Measurements from ENCODE around the gene RASA3.
"Not testable (repeated sequence)": the region's sequence is repeated elsewhere in the genome, so short reads cannot be mapped to it uniquely, and the experiment has no call there.

Gene RASA3

DNA sequence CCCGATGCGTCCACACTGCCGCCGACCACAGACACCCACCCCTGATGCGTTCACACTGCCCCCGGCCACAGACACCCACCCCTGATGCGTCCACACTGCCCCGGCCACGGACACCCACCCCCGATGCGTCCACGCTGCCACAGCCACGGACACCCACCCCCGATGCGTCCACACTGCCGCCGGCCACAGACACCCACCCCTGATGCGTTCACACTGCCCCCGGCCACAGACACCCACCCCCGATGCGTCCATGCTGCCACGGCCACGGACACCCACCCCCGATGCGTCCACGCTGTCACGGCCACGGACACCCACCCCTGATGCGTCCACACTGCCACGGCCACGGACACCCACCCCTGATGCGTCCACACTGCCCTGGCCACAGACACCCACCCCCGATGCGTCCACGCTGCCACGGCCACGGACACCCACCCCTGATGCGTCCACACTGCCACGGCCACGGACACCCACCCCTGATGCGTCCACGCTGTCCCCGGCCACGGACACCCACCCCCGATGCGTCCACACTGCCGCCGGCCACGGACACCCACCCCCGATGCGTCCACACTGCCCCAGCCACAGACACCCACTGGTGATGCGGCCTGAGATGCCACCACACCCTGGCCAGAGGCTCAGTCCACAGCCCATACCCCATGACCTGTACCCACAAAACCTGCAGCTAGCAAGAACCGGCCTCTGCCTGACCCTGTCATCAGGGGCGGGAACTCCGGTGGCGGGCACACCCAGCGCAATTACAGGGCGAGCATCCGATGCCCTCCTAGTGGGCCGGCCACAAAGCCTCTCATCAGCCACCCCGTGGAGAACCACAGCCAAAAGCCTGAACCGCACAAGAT lies 28.4 kb downstream of the RASA3 start:
- no peaks in the 10 kb centered on the region for H4K20me1 ChIP-seq (ENCODE audit: insufficient read depth, low read length)

DNA sequence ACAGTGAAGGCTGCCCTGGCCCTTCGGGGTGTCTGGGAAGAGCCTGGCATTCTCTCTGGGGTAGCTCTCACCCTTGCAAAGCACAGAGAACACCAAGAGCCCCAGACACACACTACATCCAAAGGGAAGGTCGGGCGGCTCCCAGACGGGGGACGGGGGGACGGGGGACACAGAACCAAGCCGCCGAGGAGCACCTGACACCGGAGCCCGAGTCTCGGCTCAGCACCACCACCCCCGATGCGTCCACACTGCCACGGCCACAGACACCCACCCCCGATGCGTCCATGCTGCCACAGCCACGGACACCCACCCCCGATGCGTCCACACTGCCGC lies 29.2 kb downstream of the RASA3 start:
- H3K27ac ChIP-seq (ENCODE audit: low read length); H3K4me2 ChIP-seq (ENCODE audit: low read length); H3K9ac ChIP-seq (ENCODE audit: low read length); H2AFZ ChIP-seq (ENCODE audit: low read depth, low read length); H3K9me3 ChIP-seq (ENCODE audit: insufficient read depth, low read length); H3K79me2 ChIP-seq (ENCODE audit: low read length); H3K36me3 ChIP-seq (replicated peaks; ENCODE audit: low read depth, low read length); H4K20me1 ChIP-seq (ENCODE audit: insufficient read depth, low read length); H3K4me1 ChIP-seq (ENCODE audit: low read length); H3K4me3 ChIP-seq (ENCODE audit: low read length); H3K27me3 ChIP-seq (ENCODE audit: low read depth, low read length): not testable (repeated sequence)

More for the DNA sequence above, 28.4 kb downstream of the RASA3 start:
- no peak overlapping the region for H3K4me2 ChIP-seq (ENCODE audit: low read length)
- H3K27me3 ChIP-seq (ENCODE audit: low read depth, low read length) = no peaks in the 10 kb centered on the region
- H3K79me2 ChIP-seq (ENCODE audit: low read length) = no peaks in the 10 kb centered on the region
- H3K9ac ChIP-seq (ENCODE audit: low read length) = no peak overlapping the region
- H3K9me3 ChIP-seq (ENCODE audit: insufficient read depth, low read length) = no peaks in the 10 kb centered on the region
- TF ChIP-seq, protein P1, sequence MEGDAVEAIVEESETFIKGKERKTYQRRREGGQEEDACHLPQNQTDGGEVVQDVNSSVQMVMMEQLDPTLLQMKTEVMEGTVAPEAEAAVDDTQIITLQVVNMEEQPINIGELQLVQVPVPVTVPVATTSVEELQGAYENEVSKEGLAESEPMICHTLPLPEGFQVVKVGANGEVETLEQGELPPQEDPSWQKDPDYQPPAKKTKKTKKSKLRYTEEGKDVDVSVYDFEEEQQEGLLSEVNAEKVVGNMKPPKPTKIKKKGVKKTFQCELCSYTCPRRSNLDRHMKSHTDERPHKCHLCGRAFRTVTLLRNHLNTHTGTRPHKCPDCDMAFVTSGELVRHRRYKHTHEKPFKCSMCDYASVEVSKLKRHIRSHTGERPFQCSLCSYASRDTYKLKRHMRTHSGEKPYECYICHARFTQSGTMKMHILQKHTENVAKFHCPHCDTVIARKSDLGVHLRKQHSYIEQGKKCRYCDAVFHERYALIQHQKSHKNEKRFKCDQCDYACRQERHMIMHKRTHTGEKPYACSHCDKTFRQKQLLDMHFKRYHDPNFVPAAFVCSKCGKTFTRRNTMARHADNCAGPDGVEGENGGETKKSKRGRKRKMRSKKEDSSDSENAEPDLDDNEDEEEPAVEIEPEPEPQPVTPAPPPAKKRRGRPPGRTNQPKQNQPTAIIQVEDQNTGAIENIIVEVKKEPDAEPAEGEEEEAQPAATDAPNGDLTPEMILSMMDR (IDR thresholded peaks at IDR 0.05; ENCODE audit: low read depth, low read length) = no peak
- TF ChIP-seq EZH2phosphoT487 (IDR thresholded peaks at IDR 0.05; ENCODE audit: low read depth) = no peak
- H3K4me1 ChIP-seq (ENCODE audit: low read length) = no peaks in the 10 kb centered on the region
- H2AFZ ChIP-seq (ENCODE audit: low read depth, low read length) = no peak overlapping the region
- no peaks in the 10 kb centered on the region for H3K36me3 ChIP-seq (replicated peaks; ENCODE audit: low read depth, low read length)
- H3K4me3 ChIP-seq (ENCODE audit: low read length) = no peak overlapping the region
- H3K27ac ChIP-seq (ENCODE audit: low read length) = no peak overlapping the region

DNA sequence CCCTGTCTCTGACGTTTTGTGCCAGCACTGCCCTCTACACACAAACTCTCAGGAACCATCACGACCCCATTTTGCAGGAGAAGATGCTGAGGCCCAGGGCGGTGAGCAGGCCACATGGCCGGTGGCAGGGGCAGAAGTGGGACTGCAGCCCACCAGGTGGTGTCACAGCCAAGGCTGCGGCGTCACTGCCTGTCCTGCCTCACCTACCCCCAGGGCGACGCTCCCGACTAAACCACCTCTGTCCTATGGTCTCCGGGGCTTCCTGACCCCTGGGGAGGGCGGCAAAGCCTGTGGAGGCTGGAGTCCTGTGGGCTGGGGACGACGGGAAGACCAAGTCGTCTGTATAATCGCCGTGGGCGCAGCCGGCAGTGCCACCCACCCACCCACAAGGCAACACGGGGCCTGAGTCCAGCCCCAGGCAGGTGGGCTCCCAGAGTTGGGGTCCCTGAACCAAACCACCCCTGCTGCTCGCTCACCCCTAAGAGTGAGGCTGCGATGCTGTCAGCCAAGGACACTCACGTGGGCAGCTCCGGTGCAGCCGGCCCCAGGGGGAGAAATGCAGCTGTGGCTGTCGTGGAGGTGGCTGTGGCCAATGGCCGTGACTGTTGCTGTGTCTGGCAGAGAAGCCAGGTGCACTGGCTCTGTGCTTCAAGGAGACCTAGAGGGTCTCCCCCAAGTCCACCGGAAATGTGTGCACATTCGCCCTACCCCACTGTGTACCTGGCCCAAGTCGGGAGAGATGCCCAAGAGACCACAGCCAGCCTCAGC lies 29.7 kb downstream of the RASA3 start:
- H4K20me1 ChIP-seq (ENCODE audit: insufficient read depth, low read length) = no peaks in the 10 kb centered on the region

DNA sequence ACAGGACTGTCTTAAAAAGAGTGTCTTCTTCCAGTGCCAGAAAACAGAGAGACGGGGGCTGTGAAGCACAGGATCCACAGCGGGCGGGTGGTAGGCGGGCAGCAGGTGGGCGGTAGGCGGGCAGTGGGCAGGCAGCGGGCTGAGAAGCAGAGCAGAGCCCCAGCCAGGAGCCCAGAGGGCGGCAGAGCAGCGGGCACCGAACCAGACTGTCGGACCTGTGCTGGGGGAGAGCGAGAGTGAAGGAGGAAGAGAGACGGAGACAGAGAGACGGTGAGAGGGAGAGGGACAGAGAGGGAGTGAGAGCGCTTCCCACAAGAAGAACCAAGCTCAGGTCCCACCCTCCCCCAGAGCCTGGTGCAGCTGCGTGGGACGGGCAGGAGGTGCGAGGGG lies 30.3 kb downstream of the RASA3 start:
- no peak overlapping the region for H3K4me3 ChIP-seq (ENCODE audit: low read length)
- TF ChIP-seq EZH2phosphoT487 (IDR thresholded peaks at IDR 0.05; ENCODE audit: low read depth) = no peak
- TF ChIP-seq, protein P1 (IDR thresholded peaks at IDR 0.05; ENCODE audit: low read depth, low read length) = no peak
- no peaks in the 10 kb centered on the region for H3K9me3 ChIP-seq (ENCODE audit: insufficient read depth, low read length)
- no peak overlapping the region for H3K27ac ChIP-seq (ENCODE audit: low read length)
- H3K4me2 ChIP-seq (ENCODE audit: low read length) = no peak overlapping the region
- H3K27me3 ChIP-seq (ENCODE audit: low read depth, low read length) = no peaks in the 10 kb centered on the region
- no peak overlapping the region for H3K9ac ChIP-seq (ENCODE audit: low read length)
- H3K4me1 ChIP-seq (ENCODE audit: low read length) = no peaks in the 10 kb centered on the region
- H3K79me2 ChIP-seq (ENCODE audit: low read length) = no peaks in the 10 kb centered on the region
- no peaks in the 10 kb centered on the region for H3K36me3 ChIP-seq (replicated peaks; ENCODE audit: low read depth, low read length)
- no peak overlapping the region for H2AFZ ChIP-seq (ENCODE audit: low read depth, low read length)
- no peaks in the 10 kb centered on the region for H4K20me1 ChIP-seq (ENCODE audit: insufficient read depth, low read length)

More for the DNA sequence above, 29.7 kb downstream of the RASA3 start:
- no peaks in the 10 kb centered on the region for H3K9me3 ChIP-seq (ENCODE audit: insufficient read depth, low read length)
- H3K27ac ChIP-seq (ENCODE audit: low read length) = no peak overlapping the region
- no peak overlapping the region for H3K4me2 ChIP-seq (ENCODE audit: low read length)
- H2AFZ ChIP-seq (ENCODE audit: low read depth, low read length) = no peak overlapping the region
- H3K4me3 ChIP-seq (ENCODE audit: low read length) = no peak overlapping the region
- H3K27me3 ChIP-seq (ENCODE audit: low read depth, low read length) = no peaks in the 10 kb centered on the region
- no peak overlapping the region for H3K9ac ChIP-seq (ENCODE audit: low read length)
- H3K79me2 ChIP-seq (ENCODE audit: low read length) = no peaks in the 10 kb centered on the region
- no peak for TF ChIP-seq EZH2phosphoT487 (IDR thresholded peaks at IDR 0.05; ENCODE audit: low read depth)
- no peaks in the 10 kb centered on the region for H3K4me1 ChIP-seq (ENCODE audit: low read length)
- no peaks in the 10 kb centered on the region for H3K36me3 ChIP-seq (replicated peaks; ENCODE audit: low read depth, low read length)

All from OCI-LY3 (cell line).